Measurements from ENCODE around the gene AKNA.

DNA sequence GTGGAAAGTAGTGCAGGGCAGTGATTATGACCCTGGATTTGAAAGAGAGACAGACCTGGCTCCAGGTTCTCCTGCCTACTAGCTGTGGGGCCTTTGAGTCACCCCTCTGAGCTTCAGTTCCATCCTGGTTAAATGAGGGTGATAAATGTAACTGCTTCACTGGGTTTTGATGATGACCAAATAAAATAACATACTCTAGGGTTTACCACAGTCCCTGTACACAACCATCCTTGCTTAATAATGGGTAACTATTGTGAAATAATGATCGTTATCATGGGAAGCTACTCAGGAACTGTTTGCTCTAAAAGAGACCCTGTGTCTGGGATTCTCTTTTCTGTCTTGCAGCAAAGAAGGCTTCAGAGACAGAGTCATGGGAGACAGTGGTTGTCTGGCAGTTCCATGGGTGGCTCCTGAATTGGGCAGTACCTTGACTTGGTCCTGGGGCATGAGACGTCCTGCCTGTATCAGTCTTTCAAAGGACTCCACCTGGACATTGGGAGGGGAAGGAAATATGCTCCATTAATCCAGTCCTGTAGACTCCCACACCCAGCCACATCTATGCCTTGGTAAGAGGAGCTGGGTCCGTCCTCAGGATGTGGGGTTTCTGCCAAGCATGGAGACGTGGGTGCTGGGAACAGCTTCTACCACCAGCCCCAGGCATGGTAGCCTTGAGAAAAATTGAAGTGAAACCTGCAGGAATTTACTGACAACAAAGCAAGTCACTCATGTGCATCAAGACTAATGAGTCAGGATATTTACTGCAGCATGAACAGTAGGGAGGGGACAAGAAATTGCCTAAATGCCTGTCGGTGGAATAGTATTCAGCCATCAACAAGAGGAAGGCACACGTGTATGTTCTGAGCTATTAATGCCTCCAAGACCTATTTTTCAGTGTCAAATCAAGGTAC lies 23.4 kb downstream of the AKNA start:
- TF ChIP-seq CTCF (IDR thresholded peaks at IDR 0.05): no peak
- no peak for TF ChIP-seq POLR2A (IDR thresholded peaks at IDR 0.05)
